Fibroblast of lung (primary cell): Measurements from ENCODE around the gene PEX11B.

ENCODE experiments used
- CTCF ChIP-seq, 2 donors: IDR thresholded peaks in 1 of 2; conservative IDR thresholded peaks in 1 of 2; 1 replicate in 1 of 2; 2 replicates in 1 of 2; pipeline ENCODE4 v1.5.1; 2011 to 2012; ENCODE audit warnings: low read length in 2 of 2, control low read depth in 1 of 2, inconsistent platforms in 1 of 2, low read depth in 1 of 2, mild to moderate bottlenecking in 1 of 2
- EZH2 ChIP-seq: IDR thresholded peaks from 2 replicates; pipeline ENCODE4 v1.5.1; 2012; ENCODE audit warnings: low read length, control low read depth, mild to moderate bottlenecking; ENCODE audit errors: missing control alignments

GRCh38 chr1:145942871-145943270, 24.4 kb upstream of the PEX11B start:
- TF ChIP-seq CTCF (conservative IDR thresholded peaks at IDR 0.05 in 1 of 2, IDR thresholded peaks at IDR 0.05 in 1 of 2; ENCODE audit: low read depth in 1 of 2, low read length in 2 of 2): no peak
- TF ChIP-seq EZH2: no peak
